Measurements from ENCODE around the gene ELK4.

DNA sequence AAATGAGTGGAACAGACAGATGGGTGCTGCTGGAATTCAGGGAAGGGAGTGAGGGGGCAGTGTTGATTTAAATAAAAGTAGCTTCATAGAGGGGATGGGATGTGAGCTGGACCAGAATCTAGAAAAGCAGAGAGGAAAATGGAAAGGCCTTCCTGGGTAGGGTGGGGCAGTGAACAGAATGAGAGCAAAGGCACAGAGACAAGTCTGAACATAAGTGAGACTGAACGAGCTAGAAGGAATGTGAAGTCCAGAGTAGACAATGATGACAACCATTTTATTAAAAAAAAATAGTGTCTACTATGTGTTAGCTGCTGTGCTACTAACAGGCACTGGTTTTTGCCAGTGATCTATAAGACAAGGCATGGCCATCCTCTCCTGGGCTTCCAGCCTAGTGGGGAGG lies 36.0 kb downstream of the ELK4 start:
- TF ChIP-seq, protein P1, sequence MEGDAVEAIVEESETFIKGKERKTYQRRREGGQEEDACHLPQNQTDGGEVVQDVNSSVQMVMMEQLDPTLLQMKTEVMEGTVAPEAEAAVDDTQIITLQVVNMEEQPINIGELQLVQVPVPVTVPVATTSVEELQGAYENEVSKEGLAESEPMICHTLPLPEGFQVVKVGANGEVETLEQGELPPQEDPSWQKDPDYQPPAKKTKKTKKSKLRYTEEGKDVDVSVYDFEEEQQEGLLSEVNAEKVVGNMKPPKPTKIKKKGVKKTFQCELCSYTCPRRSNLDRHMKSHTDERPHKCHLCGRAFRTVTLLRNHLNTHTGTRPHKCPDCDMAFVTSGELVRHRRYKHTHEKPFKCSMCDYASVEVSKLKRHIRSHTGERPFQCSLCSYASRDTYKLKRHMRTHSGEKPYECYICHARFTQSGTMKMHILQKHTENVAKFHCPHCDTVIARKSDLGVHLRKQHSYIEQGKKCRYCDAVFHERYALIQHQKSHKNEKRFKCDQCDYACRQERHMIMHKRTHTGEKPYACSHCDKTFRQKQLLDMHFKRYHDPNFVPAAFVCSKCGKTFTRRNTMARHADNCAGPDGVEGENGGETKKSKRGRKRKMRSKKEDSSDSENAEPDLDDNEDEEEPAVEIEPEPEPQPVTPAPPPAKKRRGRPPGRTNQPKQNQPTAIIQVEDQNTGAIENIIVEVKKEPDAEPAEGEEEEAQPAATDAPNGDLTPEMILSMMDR (optimal IDR thresholded peaks at IDR 0.05 in 1 of 3, IDR thresholded peaks at IDR 0.05 in 1 of 3, conservative IDR thresholded peaks at IDR 0.05 in 1 of 3; ENCODE audit: extremely low read depth in 1 of 3, insufficient read depth in 2 of 3, low read length in 3 of 3), result no peak
- TF ChIP-seq EZH2 (IDR thresholded peaks at IDR 0.05; ENCODE audit: low read length), result no peak
